Measurements from ENCODE around the gene BIRC2.
"Not testable (repeated sequence)": the region's sequence is repeated elsewhere in the genome, so short reads cannot be mapped to it uniquely, and the experiment has no call there.

Gene BIRC2

DNA sequence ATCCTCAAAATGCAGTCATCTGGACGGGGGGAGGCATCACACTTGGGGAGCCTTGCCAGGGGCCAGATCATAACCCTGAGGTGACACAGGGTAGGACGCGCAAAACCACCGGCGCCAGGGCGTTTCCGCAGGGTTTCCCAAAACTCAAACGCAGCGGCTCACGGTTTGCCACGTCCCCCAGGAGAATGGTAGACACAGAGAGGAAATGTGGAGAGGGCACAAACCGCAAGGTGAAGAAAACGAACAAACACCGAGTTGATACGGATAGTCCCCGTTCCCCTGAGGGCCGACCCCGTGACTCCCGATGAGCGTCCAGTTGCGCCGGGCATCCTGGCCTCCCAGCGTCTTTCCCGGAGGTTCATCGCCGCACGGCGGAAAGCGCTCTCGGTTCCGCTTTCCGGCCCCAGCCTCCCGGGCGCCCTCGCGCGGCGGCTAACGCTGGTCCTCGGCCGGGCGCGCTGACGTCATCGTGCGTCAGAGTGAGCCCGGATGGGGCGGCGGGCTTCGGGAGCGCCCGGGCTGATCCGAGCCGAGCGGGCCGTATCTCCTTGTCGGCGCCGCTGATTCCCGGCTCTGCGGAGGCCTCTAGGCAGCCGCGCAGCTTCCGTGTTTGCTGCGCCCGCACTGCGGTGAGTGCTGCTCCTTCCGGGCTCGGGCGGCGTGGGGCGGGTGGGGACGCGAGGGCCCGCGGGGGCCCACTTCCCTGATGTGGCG is at the start of gene BIRC2:
Gene BIRC2 (plus strand): TSS at position 467 of the 714 bp plus-strand sequence. CDS start 2,641 bp downstream, outside the sequence.
- no peak for DNase-seq (ENCODE audit: low read depth)

DNA sequence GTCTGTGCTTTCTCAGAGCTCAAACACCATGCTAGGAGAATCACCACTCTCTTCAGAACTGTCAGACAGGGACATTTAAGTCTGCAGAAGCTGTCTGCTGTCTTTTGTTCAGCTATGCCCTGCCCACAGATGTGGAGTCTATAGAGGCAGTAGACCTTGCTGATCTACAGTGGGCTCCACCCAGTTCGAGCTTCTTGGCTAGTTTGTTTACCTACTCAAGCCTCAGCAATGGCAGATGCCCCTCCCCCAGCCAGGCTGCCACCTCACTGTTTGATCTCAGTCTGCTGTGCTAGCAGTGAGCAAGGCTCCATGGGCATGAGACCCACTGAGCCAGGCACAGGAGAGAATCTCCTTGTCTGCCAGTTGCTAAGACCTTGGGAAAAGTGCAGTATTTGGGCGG is 46.2 kb upstream of the BIRC2 start:
- DNase-seq (ENCODE audit: low read depth), result not testable (repeated sequence)

DNA sequence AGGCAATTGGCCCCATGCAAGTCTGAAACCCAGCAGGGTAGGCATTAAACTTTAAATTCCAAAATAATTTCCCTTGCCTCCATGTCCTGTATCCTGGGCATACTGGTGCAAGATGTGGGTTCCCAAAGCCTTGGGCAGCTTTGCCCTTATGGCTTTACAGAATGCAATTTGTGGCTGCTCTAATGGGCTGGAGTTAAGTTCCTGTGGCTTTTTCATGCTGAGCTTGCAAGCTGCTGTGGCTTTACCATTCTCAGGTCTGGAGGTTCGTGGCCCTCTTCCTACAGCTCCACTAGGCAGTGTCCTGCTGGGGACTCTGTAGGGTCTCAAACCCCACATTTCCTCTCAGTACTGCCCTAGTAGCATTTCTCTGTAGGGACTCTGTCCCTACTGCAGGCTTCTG is 44.8 kb upstream of the BIRC2 start:
- no peak for DNase-seq (ENCODE audit: low read depth)

DNA sequence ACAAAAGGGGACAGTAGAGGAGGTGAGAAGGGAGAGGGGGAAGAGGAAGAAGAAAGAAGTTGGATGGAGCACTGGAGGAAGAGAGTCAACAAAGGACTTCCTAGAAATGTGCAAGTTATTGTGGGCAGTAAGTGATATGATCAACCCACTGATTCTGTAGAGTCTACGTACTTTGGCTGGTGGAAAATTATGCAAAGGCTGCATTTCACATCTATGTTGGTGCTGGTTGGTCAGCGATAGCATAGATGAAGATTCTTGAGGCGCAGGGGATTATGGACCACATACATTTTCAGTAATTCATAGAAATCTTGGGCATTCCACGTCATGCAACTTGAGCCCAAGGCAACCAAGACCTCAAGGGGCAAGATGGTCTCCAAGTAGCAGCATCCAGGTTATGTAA is 42.3 kb upstream of the BIRC2 start:
- no peak for DNase-seq (ENCODE audit: low read depth)

DNA sequence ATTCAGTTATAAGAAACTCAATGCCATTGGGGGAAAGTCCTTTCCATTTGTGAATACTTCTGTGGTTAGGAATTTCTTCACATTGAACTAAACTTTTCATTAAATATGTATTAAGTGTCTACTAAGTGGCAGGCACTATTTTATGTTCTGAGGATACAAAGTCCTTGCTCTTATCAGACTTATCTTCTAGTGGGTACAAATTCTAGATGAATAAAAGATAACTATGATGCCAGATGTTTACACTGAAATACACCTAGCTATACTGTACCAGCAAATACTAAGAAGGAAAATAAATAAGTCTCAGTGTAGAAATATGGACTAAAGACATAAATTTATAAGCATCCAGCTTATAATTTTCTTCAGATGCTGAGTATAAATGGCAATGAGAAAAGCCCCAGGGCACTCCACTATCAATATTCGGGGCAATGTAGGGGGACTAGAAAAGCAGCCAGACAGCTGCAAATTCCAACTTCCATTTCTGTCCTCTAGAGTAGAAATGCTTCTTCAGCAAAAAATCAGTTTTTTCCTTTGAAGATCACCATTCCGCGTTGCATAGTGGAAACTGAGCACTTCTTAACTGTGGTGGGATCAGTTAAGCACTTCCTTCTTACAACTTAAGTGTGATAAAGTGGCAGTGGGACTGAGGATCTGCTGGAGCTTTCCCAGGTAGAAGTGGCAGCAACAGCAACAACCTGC is 41.5 kb upstream of the BIRC2 start:
- no peak for DNase-seq (ENCODE audit: low read depth)

DNA sequence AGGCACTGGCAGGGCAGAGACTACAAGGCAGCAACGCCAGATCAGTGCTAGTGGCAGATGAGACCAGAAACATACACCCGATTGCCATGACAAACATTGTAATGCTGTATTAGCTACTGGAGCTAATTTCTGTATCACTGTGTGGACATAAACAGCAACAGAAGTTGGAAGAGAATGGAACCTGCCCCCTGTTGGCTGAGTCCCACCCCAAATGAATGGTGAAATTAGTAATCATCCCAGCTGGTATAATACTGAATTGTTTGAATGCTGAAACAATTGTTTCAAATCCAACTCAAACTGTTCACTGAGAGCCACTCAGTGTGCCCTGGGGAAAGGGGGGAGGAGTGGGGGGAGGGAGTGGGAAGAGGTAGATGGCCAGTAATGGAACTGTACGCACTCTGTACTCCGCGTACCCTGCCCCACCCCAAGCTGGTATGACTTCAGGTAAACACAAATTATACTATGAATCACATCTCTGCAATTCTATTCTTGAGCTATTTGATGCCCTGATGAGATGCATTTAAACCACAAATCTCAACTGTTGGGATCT is 40.9 kb upstream of the BIRC2 start:
- no peak for DNase-seq (ENCODE audit: low read depth)

DNA sequence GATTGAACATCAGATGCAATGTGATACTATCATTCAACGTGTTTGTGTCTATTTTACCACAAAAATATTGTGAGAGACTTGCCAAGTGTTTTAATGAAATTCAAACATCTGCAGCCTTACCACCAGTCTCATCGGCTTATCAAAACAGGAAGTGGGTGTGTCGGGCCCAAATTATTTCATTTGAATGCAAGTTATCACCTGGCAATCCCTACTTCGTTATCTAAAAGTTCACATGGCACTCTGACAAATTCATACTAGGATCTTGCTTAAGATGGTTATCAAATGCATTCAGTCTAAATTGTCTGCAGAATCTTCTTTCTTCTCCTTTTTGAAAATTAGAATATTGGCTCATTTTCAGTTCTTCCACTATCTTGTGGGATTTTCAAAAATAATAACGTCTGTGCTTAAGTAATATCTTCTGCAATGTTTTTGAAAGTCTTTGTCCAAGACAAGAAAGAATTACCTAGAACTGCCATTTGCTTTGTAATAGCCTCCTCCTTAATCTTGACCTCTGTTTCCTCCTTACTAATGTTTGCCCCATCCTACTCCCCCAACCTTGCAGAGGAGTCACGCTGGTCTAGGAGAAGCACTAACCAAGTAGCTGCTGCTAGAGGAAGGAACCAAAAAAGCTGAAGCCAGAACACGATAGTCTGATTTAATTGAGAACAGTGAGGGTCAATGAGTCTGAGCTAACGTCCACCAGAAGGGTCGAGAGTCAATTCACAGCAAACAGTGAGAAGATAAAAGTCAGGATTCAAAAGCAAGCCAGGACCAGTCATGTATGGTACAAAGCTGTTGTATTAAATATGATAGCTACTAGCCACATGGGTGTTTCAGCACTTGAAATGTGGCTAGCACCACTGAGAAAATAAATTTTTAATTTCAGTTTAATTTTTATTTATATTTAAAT is 39.9 kb upstream of the BIRC2 start:
- DNase-seq (ENCODE audit: low read depth), result no peak

DNA sequence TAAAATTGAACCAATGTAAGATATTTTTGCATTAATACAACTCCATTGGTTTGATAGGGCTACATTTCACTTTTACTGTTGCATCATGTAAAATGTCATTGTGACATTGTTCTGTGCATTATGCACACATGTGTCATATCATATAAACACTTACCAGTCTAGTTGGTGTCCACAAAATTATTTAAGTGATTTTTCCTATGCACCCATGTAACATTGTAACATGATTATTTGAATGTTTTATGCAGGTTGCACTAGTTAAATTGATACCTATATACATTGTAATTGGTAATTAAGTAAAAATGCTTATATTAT is 39.3 kb upstream of the BIRC2 start:
- no peak for DNase-seq (ENCODE audit: low read depth)

DNA sequence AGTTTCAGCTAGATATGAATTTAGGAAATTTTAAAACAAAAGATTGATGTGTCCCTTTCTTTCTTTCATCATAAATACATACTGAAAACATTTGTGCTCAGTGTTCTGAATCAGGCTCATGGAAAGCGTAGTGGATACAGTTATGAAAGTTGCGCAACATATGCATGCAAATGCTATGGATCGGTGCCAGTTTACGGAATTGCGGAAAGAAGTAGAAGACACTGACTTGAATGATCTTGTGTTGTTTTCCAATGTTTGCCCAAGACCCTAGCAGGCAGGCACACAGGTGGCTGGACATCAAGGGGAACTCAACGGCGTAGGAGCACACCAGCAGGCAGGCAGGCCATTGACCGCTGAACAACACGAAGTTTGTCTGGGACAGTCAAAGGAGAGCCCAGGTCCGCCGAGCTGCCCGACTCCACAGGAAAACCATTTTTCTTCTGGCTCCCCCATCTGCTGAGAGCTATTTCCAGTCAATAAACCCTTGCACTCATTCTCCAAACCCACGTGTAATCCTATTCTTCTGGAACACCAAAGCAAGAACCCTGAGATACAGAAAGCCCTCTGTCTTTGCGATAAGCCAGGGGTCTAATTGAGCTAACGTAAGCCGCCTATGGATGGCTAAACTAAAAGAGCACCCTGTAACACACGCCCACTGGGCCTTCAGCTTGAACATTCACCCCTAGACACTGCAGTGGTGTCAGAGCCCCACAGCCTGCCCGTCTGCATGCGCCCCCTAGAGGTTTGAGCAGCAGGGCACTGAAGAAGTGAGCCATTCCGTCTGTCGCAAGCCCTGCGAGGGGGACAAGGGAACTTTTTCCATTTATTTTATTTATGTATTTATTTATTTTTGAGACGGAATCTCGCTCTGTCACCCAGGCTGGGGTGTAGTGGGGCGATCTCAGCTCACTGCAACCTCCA is 37.1 kb upstream of the BIRC2 start:
- DNase-seq (ENCODE audit: low read depth), result no peak

DNA sequence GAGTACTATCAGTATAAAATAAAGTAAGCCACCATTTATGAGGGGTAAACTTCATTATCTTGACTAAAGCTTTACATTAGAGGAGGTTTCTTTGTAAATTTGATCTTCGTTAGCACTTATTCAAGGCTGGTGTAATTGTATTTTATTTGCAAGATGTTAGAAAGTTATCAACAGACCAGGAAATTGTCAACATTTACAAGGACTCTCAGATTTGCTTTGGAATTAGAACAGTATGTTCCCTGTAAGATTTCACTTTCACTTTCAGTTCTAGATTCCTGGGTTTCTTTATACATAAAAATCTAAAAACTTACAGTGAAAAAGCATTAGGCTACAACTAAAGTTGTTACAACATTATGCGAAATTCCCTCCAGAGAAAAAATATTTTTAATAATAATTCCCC is 34.3 kb upstream of the BIRC2 start:
- no peak for DNase-seq (ENCODE audit: low read depth)

DNA sequence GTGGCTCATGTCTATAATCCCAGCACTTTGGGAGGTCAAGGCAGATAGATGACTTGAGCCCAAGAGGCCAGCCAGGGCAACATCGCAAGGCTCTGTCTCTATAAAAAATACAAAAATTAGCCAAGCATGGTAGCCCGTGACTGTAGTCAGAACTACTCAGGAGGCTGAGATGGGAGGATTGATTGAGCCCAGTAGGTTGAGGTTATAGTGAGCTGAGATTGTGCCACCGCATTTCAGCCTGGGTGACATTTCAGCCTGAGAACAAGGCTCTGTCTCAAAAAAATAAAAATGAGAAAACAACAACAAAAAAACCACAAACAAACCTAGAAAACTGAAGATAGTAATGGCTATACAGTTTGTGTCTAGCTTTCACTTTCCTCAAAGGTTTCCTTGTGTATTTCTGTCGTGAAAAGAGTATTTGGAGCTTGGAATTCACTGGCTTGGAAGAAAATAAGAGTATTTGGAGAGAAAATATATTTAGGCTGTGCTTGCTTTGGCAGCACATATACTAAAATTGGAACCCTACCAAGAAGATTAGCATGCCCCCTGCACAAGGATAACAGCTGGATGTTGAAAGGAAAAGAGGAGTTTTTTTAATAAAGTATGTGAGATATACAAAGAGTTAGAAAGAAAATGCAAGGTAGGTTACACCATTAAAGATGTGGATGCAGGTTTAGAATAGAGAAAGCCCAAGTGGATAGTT is 33.6 kb upstream of the BIRC2 start:
- DNase-seq (ENCODE audit: low read depth), result no peak

DNA sequence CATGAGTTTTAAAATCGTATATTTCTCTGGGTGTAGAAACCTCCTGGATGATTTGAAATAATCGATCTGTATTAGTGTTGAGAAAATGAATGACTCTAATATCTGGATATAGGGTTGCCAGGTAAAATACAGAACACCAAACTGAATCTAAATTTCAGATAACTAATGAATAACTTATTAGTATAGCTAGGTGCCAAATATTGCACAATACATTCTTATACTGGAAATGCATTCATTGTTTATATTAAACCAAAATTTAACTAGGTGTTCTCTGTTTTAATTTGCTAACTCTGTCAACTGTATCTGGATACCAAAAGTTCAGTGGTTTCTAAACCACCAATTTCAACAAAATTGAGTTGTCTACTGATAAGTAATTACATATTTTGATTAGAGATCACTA is 32.2 kb upstream of the BIRC2 start:
- no peak for DNase-seq (ENCODE audit: low read depth)

DNA sequence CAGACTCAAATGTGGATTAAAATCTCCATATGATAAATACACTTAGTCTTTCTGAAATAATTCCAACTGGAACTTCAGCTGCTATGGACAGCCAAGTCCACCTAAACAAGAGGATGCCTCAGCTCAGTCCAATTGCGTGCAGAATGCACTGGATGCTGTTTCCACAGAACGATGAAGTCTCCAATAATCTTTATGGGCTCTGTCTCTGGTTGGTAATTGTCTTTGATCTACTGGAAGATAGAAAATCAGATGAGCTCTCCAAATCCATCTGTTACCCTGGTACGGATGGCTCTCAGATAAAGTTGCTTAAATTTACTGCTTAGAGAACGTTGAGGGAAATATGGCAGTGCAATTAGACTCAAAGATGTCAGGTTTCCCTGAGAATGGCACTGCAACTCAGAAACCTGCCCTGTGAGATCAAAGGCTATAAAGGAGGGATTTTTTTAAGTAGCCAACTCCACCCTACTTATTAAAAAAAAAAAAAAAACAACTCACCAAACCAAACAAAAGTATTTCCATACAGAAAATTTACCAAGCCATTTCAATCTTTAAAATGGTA is 30.6 kb upstream of the BIRC2 start:
- no peak for DNase-seq (ENCODE audit: low read depth)

DNA sequence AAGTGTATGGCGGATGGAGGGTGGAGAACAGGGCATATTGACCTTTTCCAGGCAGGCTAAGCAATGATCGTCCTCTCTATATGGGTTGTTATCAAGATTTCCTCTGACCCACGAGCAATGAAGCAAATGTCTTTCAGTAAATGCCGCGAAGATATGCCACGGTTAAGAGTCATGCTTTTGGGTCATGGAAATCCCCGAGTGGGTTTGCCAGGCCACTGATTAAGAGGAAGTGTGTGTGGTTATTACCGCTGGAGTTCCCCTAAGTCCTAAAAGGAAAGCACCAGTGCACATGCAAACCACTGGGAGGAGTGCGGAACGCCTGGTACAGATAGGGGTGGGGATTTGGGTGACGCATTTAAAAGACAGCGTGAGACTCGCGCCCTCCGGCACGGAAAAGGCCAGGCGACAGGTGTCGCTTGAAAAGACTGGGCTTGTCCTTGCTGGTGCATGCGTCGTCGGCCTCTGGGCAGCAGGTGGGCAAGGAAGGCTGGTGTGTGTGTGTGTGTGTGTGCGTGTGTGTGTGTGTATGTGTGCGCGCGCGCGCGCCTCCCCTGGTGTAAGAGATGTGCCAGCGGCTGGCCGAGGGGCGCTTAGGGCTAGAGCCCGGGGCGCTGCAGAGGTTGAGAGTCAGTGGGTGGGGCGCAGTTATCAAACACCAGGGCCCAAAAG is 29.8 kb upstream of the BIRC2 start, which contains the start of gene BIRC3:
Gene BIRC3 (plus strand): TSS at position 386 of the 669 bp plus-strand sequence. CDS start 7,026 bp downstream, outside the sequence.
- DNase-seq (ENCODE audit: low read depth), result peak; percentile 86

DNA sequence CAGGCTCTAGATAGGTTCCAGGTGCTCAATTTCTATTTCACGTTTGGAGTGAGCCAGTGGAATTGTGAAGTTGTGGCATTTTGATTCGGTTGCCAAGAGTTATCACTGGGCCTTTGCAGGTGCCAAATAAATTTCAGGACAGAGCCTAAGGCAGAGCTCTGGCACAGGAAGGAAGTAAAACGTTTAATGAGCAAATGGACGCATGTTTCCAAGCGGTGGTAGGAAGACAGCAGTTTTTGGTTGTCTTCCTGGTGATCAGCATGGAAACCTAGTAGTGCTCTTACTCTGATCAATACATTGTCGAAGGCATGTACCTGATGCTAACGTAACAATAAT is 29.3 kb upstream of the BIRC2 start:
- no peak for DNase-seq (ENCODE audit: low read depth)

DNA sequence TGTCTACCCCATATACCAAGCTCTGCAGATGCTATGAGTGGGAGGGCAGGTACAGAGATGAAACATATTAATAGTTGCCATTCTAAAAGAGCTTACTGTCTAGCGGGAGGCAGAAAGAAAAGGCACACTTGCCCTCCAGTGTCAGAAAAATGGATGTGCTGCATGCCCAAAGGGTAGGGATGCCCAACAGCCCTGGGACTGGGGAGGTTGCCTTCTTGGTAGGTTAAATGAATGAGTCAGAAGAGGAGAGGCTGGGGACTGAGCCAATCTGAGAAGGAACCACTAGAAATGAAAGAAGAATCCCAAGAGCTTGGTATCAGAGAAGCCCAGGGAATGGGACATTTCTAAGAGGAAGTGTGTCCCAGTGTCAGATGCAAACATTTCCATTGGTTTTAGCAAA is 28.5 kb upstream of the BIRC2 start:
- no peak for DNase-seq (ENCODE audit: low read depth)

DNA sequence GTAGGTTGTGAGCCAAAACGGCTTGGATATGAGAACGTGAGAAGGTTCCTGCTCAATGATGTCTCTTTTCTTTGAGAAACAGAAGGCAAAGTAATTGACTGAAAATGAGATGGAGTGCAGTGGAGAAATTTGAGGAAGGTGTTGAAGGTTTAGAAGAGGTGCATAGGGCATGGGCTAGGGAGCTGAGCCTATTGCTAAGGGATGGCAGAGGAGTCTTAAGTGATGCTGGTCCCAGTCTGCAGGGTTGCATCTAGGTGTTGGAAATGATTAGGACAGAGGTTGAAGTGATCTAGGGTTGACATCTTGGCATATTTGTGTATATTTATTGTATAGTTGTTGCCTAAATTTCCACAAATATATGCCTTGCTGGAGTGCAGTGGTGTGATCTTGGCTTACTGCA is 27.5 kb upstream of the BIRC2 start:
- DNase-seq (ENCODE audit: low read depth), result no peak

DNA sequence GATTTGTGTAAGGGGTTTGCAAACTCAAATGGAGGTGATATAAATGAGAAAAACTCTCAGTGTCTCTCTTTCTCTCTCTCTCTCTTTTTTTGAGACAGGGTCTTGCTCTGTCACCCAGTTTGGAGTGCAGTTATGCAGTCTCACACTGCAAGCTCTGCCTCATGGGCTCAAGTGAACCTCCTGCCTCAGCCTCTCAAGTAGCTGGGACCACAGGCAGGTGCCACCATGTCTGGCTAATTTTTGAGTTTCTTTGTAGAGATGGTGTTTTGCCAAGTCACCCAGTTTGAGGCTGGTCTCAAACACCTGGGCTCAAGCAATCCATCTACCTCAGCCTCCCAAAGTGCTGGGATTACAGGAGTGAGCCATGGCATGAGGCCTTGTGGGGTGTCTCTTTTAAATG is 26.8 kb upstream of the BIRC2 start:
- DNase-seq (ENCODE audit: low read depth), result no peak

DNA sequence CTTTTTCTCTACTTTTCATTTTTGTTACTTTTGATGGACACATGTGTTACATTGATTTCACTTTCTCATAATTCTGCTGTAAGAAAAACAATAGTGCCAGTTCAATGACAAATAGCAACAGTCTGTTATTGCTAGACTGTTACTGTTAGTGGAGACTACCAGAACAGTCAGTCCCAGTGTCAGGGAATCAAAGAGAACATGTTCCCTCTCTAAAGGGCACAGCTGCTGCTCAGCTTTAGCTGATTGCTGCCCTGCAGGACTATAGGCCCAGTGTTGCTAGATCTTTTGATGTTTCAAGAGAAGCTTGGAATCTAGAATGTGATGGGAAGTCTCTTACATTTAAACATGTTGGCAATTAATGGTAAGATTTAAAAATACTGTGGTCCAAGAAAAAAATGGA is 26.3 kb upstream of the BIRC2 start:
- DNase-seq (ENCODE audit: low read depth), result no peak

DNA sequence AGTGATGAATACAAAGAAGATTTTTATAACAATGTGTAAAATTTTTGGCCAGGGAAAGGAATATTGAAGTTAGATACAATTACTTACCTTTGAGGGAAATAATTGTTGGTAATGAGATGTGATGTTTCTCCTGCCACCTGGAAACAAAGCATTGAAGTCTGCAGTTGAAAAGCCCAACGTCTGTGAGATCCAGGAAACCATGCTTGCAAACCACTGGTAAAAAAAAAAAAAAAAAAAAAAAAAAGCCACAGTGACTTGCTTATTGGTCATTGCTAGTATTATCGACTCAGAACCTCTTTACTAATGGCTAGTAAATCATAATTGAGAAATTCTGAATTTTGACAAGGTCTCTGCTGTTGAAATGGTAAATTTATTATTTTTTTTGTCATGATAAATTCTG is 24.5 kb upstream of the BIRC2 start:
- no peak for DNase-seq (ENCODE audit: low read depth)
